GM12874 (cell line): ENCODE data around the gene KRT81.

Source experiments
- CTCF ChIP-seq: IDR thresholded peaks from 2 replicates; pipeline ENCODE4 v1.5.1; 2011; ENCODE audit warnings: low read depth, mild to moderate bottlenecking, control low read depth, low read length, moderate library complexity; ENCODE audit not compliant: insufficient read depth

The KRT81 gene

DNA sequence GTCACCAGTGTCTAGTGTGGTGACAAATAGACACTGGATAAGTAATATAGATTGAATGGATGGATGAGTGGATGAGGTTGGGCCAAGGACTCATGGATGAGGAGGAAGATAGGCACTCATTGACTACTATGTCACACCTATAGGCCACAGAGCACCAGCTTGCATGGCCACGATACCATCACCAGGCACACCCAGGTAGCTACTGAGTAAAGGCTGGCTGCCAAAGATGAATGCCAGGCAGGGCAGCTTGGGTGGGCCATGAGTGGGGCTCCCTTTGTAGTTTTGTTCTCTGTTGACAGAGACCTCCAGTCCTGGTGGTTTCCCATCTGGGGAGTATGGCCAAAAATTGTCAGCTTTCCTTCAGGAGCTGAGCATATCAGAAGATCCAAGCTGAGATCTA, 41.0 kb upstream of the KRT81 start:
- TF ChIP-seq CTCF: no peak

- TF ChIP-seq CTCF: no peak
Observed at GRCh38 chr12:52331833-52332232, 40.5 kb upstream of the KRT81 start.

GRCh38 chr12:52331039-52331438, 39.7 kb upstream of the KRT81 start:
- TF ChIP-seq CTCF: no peak

DNA sequence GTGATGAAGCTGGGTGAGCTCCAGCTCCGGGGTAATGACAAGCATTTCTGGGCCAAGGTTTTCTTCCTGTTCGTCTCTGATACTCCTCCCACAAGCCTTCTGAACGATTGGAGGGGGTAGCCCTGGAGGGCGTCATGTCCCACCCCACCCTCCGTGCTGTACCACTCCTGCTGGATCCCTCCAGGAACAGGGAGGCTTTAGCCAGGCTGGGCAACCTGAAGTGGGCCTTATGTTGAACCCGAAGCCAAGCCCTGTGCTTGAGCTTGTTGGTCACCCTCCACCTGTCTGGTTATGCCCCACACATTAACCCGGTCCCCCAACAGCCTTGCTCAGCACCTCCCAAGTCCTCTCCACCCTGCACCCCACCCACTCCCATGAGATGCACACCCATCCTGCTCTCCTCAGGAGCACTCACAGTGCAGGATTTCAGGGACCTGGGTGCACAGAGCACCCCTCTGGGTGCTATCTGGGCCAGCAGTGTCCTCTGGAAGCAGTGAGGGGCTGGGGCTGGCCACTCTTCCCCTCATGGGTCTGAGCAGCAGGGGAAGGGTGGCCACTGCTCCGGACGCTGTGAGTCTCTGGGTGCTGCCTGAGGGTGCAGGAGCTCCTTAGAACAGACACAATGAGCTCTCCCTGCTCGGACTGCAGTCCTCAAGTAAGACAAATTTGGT, 36.6 kb upstream of the KRT81 start:
- TF ChIP-seq CTCF: no peak

GRCh38 chr12:52327052-52327829, 35.9 kb upstream of the KRT81 start:
- TF ChIP-seq CTCF: peak; percentile 83

DNA sequence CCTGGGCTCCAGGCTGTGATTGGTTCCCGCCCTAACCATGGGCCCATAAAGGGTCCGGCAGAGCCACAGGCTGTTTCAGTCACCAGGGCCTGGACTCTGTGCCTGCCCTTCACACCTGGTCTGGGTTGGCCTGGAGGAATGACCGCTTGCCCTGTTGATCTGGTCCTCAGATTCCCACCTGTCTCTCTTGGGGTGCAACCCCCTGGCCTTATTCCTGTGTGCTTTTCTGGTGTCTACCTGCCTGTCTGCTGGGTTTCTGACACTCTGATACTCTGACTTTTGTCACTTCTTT, 32.8 kb upstream of the KRT81 start:
- no peak for TF ChIP-seq CTCF

GRCh38 chr12:52323416-52324152, 32.2 kb upstream of the KRT81 start:
- TF ChIP-seq CTCF: no peak
